ENCODE measurements around the gene TMEM38A.

Gene TMEM38A, protein sequence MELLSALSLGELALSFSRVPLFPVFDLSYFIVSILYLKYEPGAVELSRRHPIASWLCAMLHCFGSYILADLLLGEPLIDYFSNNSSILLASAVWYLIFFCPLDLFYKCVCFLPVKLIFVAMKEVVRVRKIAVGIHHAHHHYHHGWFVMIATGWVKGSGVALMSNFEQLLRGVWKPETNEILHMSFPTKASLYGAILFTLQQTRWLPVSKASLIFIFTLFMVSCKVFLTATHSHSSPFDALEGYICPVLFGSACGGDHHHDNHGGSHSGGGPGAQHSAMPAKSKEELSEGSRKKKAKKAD

DNA sequence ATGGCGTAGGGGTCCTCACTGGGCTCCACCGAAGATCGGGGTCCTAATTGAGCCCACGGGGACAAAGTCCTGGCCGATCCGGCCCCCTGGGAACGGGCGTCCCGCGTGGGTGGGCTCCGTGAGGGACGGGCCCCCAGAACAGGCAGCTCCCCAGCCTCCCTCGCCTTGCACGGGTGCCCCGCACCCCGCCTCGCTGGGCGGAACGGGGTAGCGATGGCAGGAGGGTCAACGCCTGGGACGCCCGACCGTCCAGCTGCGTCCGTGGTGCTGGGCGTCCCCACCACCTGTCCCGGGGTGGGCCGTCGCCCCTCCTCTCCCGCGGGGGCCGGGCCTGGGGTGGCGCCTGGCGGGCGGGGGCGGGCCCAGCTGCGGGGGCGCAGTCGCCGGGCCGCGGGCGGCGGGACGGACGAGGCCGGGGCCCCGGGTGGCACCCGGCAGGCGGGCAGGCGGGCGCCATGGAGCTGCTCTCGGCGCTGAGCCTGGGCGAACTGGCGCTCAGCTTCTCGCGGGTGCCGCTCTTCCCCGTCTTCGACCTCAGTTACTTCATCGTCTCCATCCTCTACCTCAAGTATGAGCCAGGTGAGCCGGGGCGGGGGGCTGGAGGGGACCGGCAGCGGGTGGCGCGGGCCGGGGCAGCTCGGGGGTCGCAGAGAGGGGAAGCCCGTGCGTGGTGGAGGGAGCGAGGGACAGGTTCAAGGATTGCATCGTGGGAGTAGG is at the start of gene TMEM38A:
TMEM38A (plus strand) TSS at position 377 of the 717 bp plus-strand sequence; CDS start at position 456, 79 bp downstream.
- DNase-seq (ENCODE audit: low read depth, low spot score): no peak
- TF ChIP-seq, protein P1, sequence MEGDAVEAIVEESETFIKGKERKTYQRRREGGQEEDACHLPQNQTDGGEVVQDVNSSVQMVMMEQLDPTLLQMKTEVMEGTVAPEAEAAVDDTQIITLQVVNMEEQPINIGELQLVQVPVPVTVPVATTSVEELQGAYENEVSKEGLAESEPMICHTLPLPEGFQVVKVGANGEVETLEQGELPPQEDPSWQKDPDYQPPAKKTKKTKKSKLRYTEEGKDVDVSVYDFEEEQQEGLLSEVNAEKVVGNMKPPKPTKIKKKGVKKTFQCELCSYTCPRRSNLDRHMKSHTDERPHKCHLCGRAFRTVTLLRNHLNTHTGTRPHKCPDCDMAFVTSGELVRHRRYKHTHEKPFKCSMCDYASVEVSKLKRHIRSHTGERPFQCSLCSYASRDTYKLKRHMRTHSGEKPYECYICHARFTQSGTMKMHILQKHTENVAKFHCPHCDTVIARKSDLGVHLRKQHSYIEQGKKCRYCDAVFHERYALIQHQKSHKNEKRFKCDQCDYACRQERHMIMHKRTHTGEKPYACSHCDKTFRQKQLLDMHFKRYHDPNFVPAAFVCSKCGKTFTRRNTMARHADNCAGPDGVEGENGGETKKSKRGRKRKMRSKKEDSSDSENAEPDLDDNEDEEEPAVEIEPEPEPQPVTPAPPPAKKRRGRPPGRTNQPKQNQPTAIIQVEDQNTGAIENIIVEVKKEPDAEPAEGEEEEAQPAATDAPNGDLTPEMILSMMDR (IDR thresholded peaks at IDR 0.05; ENCODE audit: insufficient read depth, low read length, missing control alignments): no peak
- peak within 1 kb of the TSS; percentile 97 for H3K4me3 ChIP-seq (ENCODE audit: low read depth, low read length)
- ChIA-PET POLR2A (interaction anchor here (0.9 to 1.4 kb wide), 2 partner anchors 32 to 78 kb away, joined by 3 to 5 read pairs; no protein-coding TSS in a partner anchor), CTCF (interaction anchor here (0.9 to 1.4 kb wide), 2 partner anchors 9 to 193 kb away, joined by 3 to 5 read pairs; no protein-coding TSS in a partner anchor)

DNA sequence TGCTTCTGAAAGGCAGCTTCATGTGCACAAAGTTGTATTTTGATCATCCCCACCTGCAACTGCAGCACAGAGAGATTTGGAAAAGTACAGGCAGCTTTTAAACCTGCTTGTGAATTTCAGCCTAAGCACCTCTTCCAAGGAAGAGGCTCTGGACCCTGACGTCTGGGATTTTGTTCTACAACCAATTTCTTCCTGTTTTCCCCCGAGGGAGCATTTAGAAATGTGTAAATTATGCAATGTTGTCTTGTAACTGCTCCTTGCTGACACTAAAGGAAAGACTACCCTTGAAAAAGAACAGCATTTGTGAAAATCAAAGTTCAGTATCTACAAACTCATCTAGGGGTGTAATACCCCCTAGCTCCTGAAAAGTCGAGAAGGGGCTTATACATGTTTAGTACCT is 48.3 kb upstream of the TMEM38A start:
- ChIA-PET POLR2A (no interaction called here), CTCF (interaction anchor here (1.3 kb wide), 1 partner anchor 8 kb away, joined by 3 read pairs; no protein-coding TSS in a partner anchor)
- TF ChIP-seq, protein P1 (IDR thresholded peaks at IDR 0.05; ENCODE audit: insufficient read depth, low read length, missing control alignments): no peak
- DNase-seq (ENCODE audit: low read depth, low spot score): no peak
- no peak overlapping the region for H3K4me3 ChIP-seq (ENCODE audit: low read depth, low read length)

DNA sequence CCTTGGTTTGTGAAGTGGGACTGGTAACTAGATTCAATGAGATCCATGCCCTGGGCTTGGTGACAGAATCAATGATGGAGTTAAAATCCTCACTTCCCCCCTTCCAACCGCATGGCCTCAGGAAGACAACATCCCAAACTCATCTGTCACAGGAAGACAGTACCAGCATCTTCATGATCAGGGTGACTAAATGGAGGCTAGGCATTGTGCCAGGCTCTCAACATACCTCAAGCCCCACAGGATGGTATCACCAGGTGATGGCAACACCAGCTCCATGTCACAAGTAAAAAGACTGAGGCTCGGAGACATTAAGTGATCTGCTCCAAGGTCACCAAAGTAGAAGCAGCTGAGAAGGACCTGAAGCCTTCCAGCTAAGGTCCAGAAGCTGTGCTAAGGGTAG is 47.1 kb upstream of the TMEM38A start:
- TF ChIP-seq, protein P1 (IDR thresholded peaks at IDR 0.05; ENCODE audit: insufficient read depth, low read length, missing control alignments): no peak
- no peak overlapping the region for H3K4me3 ChIP-seq (ENCODE audit: low read depth, low read length)
- CTCF ChIA-PET: interaction anchor here (0.7 to 1.3 kb wide), 2 partner anchors 9 to 11 kb away, joined by 3 read pairs; no protein-coding TSS in a partner anchor
- POLR2A ChIA-PET: no interaction called here
- DNase-seq (ENCODE audit: low read depth, low spot score): no peak

DNA sequence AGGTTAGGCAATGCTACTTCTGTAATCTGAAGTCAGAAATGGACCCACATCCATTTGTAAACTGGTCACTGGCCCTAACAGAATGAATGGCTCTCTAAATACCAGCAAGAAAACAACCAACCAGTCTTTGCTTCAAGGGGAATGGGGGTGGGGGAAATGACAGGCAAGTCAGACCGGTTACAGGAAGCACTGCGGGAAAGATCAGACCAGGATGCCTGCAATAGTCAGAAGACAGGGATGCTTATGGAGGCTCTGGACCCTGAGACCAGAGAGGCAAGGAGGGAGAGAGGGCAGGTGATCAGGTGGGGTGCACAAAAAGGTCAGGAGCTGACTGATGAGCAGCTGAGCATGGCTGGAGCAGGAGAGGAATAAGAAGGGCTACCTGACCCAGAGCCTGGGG is 46.0 kb upstream of the TMEM38A start:
- TF ChIP-seq, protein P1 (IDR thresholded peaks at IDR 0.05; ENCODE audit: insufficient read depth, low read length, missing control alignments): no peak
- ChIA-PET POLR2A (interaction anchor here (1.0 kb wide), 1 partner anchor 13 kb away, joined by 4 read pairs; the partner anchor contains the start of gene MED26), CTCF (interaction anchor here (0.7 kb wide), 1 partner anchor 9 kb away, joined by 3 read pairs; no protein-coding TSS in a partner anchor)
- H3K4me3 ChIP-seq (ENCODE audit: low read depth, low read length): no peak overlapping the region
- DNase-seq (ENCODE audit: low read depth, low spot score): no peak

DNA sequence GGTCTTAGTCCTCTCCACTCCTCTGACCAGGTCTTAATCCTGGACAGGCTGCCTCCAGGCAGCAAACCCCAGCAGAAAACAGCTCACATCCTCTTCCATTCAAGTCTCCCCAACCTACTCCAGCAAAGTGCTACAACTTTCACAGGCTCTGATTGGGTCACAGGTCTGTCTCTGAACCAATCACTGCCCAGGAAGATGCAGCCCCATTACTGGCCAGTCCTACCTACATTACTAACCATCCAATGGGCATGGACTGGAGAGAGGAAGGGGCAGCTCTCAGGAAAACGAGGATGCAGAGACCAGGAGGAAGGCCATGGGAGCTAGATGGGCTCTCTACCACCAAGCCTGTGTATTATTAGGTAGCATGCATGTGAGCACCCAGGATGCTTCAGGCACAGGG is 45.1 kb upstream of the TMEM38A start:
- POLR2A ChIA-PET: no interaction called here
- no peak for DNase-seq (ENCODE audit: low read depth, low spot score)
- CTCF ChIA-PET: no interaction called here
- TF ChIP-seq, protein P1 (IDR thresholded peaks at IDR 0.05; ENCODE audit: insufficient read depth, low read length, missing control alignments): no peak
- H3K4me3 ChIP-seq (ENCODE audit: low read depth, low read length): no peak overlapping the region

DNA sequence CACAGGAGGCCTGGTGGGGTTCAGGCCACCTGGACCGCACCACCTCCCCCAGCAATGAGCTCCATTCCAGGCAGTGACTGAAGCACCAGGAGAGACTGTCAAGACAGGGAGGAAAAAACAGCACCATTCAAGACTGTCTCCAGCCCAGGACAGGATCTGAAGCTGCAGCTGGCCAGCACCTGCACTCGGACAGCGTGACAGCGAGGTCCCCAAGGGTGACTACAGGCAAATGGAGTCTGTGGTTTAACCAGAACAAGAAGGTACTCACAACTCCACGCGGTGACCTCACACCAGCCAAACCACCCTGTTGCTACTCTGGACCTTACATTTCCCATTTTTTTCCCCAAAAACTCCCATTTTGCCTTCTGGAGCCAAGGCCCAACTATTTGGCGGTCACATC is 42.7 kb upstream of the TMEM38A start:
- POLR2A ChIA-PET: interaction anchor here (2.4 kb wide), 1 partner anchor 10 kb away, joined by 10 read pairs; the partner anchor contains the start of gene MED26
- TF ChIP-seq, protein P1 (IDR thresholded peaks at IDR 0.05; ENCODE audit: insufficient read depth, low read length, missing control alignments): no peak
- CTCF ChIA-PET: no interaction called here
- no peak overlapping the region for H3K4me3 ChIP-seq (ENCODE audit: low read depth, low read length)
- no peak for DNase-seq (ENCODE audit: low read depth, low spot score)

Measured in AG04449 (cell line).